T-helper 2 cell treated with Interferon-gamma antibody and Interleukin-4, amounts not matched to agents 100 ng/mL and 5 ng/mL, for 36 hours (primary cell): ENCODE results near the gene MRI1. TPM values are rescaled to one million over a fixed set of nuclear protein-coding genes. Genes with fewer than 3 reads are reported as not detected.
"Not testable (repeated sequence)": the region's sequence is repeated elsewhere in the genome, so short reads cannot be mapped to it uniquely, and the experiment has no call there.

Source experiments
- intact Hi-C: fragments of 100-400 bp; cut with micrococcal nuclease; formaldehyde crosslinking; loops from one replicate; pipeline ENCODE4 v1.15.1; 2023
- total RNA-seq: library from RNA; stranded (reverse); gene quantifications from 2 replicates; pipeline ENCODE4 v1.2.3, GENCODE V29; 2022

The MRI1 gene
- 43.8 and 45.9 TPM in 2 replicates for total RNA-seq

DNA sequence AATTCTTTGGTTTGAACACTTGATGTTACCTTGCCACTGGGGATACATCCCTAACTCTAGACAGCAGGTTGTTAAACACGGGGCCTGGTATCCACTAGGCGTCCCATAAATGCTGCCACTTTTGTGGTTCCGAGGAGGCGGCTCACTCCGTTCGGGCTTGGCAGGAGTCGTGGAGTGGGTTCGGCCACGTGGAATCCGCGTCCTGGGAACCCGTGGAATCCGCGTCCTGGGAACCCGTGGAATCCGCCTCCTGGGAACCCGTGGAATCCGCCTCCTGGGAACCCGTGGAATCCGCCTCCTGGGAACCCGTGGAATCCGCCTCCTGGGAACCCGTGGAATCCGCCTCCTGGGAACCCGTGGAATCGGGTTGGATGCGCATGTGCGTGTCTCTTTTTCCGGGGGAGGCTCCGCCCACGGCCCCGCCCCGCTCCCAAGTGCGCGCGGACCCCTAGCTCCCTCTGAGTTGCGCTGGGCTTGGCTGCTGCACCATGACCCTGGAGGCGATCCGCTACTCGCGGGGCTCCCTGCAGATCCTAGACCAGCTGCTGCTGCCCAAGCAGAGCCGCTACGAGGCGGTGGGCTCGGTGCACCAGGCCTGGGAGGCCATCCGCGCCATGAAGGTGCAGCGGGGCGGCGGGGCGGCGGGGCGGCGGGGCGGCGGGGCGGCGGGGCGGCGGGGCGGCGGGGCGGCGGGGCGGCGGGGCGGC is at the start of gene MRI1:
Gene MRI1 (plus strand): TSS at position 422 of the 707 bp plus-strand sequence. CDS start 67 bp downstream, at position 489.
- intact Hi-C loops: no loop called here

DNA sequence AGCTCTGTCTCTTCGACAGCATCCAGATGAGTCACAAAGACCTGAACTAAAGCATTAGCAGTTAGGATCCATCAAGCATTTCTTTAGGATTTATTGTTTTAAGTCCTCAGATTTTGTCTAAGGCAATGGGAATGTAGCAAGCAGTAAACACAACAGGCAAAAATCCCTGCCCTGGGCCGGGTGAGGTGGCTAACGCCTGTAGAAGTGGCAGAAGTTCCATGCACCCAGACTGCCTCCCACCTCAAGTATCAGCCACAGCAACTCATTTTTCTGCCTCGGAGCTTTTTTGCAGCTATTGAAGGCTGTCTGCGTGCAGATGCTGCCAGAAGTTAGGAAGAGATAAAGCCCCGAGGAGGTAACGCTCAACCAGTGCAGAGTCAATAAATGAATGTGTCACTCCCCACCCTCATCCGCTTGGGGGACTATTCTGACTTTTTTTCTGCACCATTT is 47.1 kb upstream of the MRI1 start:
- intact Hi-C loops: no loop called here

GRCh38 chr19:13718733-13719132 is 45.6 kb upstream of the MRI1 start:
- intact Hi-C loops: no loop called here

DNA sequence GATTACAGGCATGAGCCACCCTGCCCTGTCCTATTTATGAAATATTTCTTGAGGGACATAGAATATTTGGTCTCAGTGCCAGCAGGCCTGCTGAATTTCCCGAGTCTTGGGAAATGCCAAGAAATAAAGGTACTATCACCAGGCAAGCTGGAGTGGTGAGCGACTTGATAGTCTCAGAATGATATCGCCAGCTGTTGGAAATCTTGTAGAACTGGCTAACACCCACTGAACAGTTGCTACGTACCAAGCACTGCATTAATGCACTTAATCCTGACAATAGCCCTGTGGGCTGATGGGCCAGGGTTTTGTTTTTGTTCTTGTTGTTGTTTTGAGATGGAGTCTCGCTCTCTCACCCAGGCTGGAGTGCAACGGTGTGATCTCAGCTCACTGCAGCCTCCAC is 42.2 kb upstream of the MRI1 start:
- intact Hi-C loops: loop anchor here (10.0 kb wide), 2 partner anchors 127 to 447 kb away; no protein-coding TSS in a partner anchor

DNA sequence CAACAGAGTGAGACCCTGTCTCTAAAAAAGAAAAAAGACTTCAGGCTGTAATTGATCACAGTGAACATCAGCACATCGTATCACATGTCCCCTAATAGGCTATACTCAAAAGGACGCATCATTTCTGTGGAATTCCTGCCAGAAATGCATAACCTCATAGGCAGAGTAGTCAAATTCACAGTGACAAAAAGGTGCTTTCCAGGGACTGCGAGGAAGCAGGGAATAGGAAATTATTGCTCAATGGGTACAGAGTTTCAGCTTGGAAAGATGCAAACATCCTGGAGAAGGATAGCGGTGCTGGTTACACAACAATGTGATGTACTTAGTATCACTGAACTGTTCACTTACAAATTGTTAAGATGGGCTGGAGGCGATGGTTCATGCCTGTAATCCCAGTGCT is 41.1 kb upstream of the MRI1 start:
- intact Hi-C loops: loop anchor here (10.0 kb wide), 2 partner anchors 128 to 448 kb away; no protein-coding TSS in a partner anchor

DNA sequence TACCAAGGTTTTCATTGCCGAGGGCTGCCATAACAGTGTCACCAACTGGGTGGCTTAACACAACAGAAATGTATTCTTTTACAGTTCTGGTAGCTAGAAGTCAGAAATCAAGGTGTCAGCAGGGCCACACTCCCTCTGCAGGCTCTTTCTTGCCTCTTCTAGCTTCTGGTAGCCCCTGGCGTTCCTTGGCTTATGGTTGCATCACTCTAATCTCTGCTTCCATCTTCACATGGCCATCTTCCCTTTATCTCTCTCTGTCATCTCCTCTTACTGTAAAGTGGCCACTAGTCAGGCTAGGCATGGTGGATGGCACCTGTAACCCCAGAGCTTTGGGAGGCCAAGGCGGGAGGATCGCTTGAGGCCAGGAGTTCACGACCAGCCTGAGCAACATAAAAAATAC is 38.0 kb upstream of the MRI1 start:
- intact Hi-C loops: loop anchor here (10.0 kb wide), 2 partner anchors 132 to 452 kb away; no protein-coding TSS in a partner anchor

- intact Hi-C loops: loop anchor here (10.0 kb wide), 2 partner anchors 133 to 453 kb away; no protein-coding TSS in a partner anchor
These were observed 36.5 kb upstream of the MRI1 start for GRCh38 chr19:13727798-13728197.

GRCh38 chr19:13729859-13730258 is 34.5 kb upstream of the MRI1 start:
- intact Hi-C loops: loop anchor here (10.0 kb wide), 2 partner anchors 135 to 455 kb away; no protein-coding TSS in a partner anchor

- intact Hi-C loops: loop anchor here (1.0 kb wide), 1 partner anchor 16 kb away; a partner anchor contains a TSS
These were observed 33.0 kb upstream of the MRI1 start for GRCh38 chr19:13731147-13731964.

GRCh38 chr19:13732337-13732736 is 32.0 kb upstream of the MRI1 start:
- intact Hi-C loops: no loop called here

DNA sequence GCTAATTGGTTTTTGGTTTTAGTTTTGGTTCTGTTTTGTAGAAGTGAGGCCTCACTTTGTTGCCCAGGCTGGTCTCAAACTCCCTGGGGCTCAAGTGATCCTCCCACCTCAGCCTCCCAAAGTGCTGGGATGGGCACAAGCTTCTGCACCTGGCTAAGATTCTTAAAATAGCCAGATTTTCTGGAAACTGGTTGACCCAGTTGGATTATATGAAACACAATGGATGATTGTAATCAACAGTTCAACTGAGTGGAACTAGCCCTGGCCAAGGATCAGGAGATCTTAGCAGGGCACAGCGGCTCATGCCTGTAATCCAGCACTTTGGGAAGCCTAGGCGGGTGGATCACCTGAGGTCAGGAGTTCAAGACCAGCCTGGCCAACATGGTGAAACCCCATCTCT is 29.6 kb upstream of the MRI1 start:
- intact Hi-C loops: no loop called here

DNA sequence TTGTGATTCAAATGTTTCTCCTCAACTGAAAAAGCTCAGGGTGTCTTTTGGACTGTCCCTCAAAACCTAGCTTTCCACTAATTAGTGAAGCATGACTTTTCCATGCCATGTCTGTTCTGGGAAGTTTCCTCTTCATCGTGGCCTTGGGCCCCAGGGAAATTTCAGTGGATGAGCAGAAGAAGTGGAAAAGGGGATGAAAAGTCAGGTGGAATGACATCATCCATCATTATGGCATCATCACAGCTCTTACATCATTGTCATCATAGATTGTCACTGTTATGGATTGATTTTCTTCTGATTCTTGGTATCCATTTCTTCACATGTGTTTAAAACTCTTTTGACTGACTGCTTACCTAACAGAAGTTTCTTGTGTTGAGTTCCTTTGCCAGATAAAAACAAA is 26.2 kb upstream of the MRI1 start:
- intact Hi-C loops: no loop called here

GRCh38 chr19:13741893-13742292 is 22.4 kb upstream of the MRI1 start:
- intact Hi-C loops: no loop called here

GRCh38 chr19:13742756-13743155 is 21.6 kb upstream of the MRI1 start:
- intact Hi-C loops: no loop called here

- intact Hi-C loops: no loop called here
These were observed 20.1 kb upstream of the MRI1 start for GRCh38 chr19:13744174-13744573.

DNA sequence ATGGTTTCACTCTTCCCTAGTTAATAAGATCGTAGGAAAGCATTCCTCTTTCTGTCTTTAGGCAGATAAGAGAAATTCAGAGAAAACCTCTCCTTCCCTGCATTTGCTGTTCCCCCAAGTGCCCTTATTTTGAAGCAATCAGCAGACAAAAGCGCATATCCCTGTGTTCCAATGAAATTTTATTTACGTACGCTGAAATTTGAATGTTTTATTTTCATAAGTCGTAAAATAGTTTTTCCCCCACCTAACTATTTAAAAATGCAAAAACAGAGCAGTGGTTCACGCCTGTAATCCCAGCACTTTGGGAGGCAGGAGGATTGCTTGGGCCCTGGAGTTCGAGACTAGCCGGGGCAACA is 17.2 kb upstream of the MRI1 start:
- intact Hi-C loops: loop anchor here (1.0 kb wide), 2 partner anchors 16 to 27 kb away; partner anchors contain the start of gene C19orf53

- intact Hi-C loops: no loop called here
These were observed 16.0 kb upstream of the MRI1 start for GRCh38 chr19:13748169-13748828.

DNA sequence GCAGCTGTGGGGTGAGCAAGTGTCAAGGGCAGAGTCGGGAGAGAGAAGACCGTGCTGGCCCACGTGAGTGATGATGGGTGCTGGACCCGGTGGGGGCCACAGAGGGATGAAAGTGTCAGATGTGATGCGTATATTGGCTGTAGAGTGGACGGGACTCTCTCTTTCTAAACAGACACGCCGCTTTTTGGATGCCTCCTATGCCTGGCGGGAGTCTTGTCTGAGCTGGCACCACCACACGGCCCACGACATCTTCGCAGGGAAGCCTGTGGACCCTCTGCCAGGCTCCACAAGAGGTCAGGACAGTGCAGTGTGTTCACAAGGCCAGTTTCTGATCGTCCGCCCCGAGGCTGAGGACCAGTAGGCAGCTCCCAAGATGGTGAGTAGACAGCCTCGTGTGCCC is 12.9 kb upstream of the MRI1 start:
- intact Hi-C loops: no loop called here

GRCh38 chr19:13753622-13754021 is 10.7 kb upstream of the MRI1 start:
- intact Hi-C loops: not testable (repeated sequence)

GRCh38 chr19:13756210-13756609 is 8.1 kb upstream of the MRI1 start:
- intact Hi-C loops: no loop called here
